Spleen (tissue), 11 donors: Measurements from ENCODE around the gene AGER. TPM values are rescaled to one million over a fixed set of nuclear protein-coding genes. Genes with fewer than 3 reads are reported as not detected.

Experiments used
- DNase-seq: peaks from one replicate; pipeline ENCODE4 v3.0.0-alpha.2; 2020
- H3K27ac ChIP-seq, 8 donors: fragments of 200-600 bp; sonication (generic) in 7 of 8; 1 replicate in 4 of 8; 2 replicates in 4 of 8; pipeline versions ENCODE4 v1.5.0 to v1.8.0; 2016 to 2021; ENCODE audit warnings: inconsistent platforms in 4 of 8, mild to moderate bottlenecking in 4 of 8, moderate library complexity in 1 of 8
- H3K27me3 ChIP-seq, 7 donors: fragments of 200-600 bp; sonication (generic) in 6 of 7; replicated peaks in 1 of 7; 1 replicate in 4 of 7; 2 replicates in 3 of 7; pipeline versions ENCODE4 v1.5.0 to v1.8.0; 2016 to 2021; ENCODE audit warnings: inconsistent platforms in 3 of 7, mild to moderate bottlenecking in 1 of 7
- H3K36me3 ChIP-seq, 6 donors: fragments of 200-600 bp; sonication (generic) in 5 of 6; 1 replicate in 4 of 6; 2 replicates in 2 of 6; pipeline versions ENCODE4 v1.5.0 to v1.8.0; 2016 to 2021; ENCODE audit warnings: inconsistent platforms in 2 of 6
- H3K4me1 ChIP-seq, 6 donors: fragments of 200-600 bp; sonication (generic) in 5 of 6; 1 replicate in 3 of 6; 2 replicates in 3 of 6; pipeline versions ENCODE4 v1.5.0 to v1.8.0; 2016 to 2021; ENCODE audit warnings: inconsistent platforms in 3 of 6
- H3K4me3 ChIP-seq, 8 donors: fragments of 200-600 bp; sonication (generic) in 7 of 8; 1 replicate in 4 of 8; 2 replicates in 4 of 8; pipeline versions ENCODE4 v1.5.0 to v1.8.0; 2016 to 2021; ENCODE audit warnings: inconsistent platforms in 4 of 8, mild to moderate bottlenecking in 4 of 8, moderate library complexity in 2 of 8
- H3K9me3 ChIP-seq, 8 donors: fragments of 200-600 bp; sonication (generic) in 7 of 8; 1 replicate in 4 of 8; 2 replicates in 4 of 8; pipeline versions ENCODE4 v1.5.0 to v1.8.0; 2016 to 2021; ENCODE audit warnings: inconsistent platforms in 4 of 8
- CTCF ChIP-seq, 11 experiments: fragments of 200-600 bp in 7 of 11; fragments of 450-650 bp in 4 of 11; sonication (generic) in 4 of 11; IDR thresholded peaks in 8 of 11; conservative IDR thresholded peaks in 3 of 11; 1 replicate in 7 of 11; 2 replicates in 4 of 11; pipeline versions ENCODE4 v1.4.0 to v1.8.0; 2016 to 2021; ENCODE audit warnings: antibody characterized with exemption in 11 of 11, inconsistent platforms in 4 of 11, mild to moderate bottlenecking in 1 of 11
- POLR2A ChIP-seq, 3 donors: fragments of 450-650 bp; IDR thresholded peaks; one replicate each; pipeline ENCODE4 v1.5.1; 2017; ENCODE audit warnings: antibody characterized with exemption in 3 of 3, mild to moderate bottlenecking in 1 of 3
- POLR2AphosphoS5 ChIP-seq, 3 donors: sonication (generic); formaldehyde crosslinking; IDR thresholded peaks; one replicate each; pipeline ENCODE4 v1.5.1; 2017; ENCODE audit warnings: antibody characterized with exemption in 3 of 3
- WGBS, 5 donors: extraction: QIAGEN DNeasy Blood & Tissue Kit in 3 of 5; methylation state at CpG; one replicate each; pipeline versions ENCODE4 v1.1.5 to v1.1.7; 2013 to 2018; 5-methylcytosine and 5-hydroxymethylcytosine counted together
- intact Hi-C: fragments of 100-400 bp; cut with DNase I; formaldehyde crosslinking; loops from one replicate; pipeline ENCODE4 v1.15.0; 2023; ENCODE audit warnings: low total_unique reads
- polyA plus RNA-seq, 3 donors: library from polyadenylated mRNA; stranded (reverse); fragments of 200-250 nt; gene quantifications; one replicate each; pipeline ENCODE4 v1.2.1, GENCODE V29; 2013
- total RNA-seq, 7 donors: library from RNA; depleted of rRNA in 3 of 7; stranded (reverse); fragments of >200 nt in 3 of 7; fragmentation: NEBNext Ultra II Directional in 4 of 7; extraction: Animal tissue kit (Norgen Biotek cat#: 25700) in 4 of 7; gene quantifications; one replicate each; pipeline versions ENCODE4 v1.1.0 to v1.2.1, GENCODE V29; 2016 to 2021
- donor health status: healthy with polysubstance abuse.
- donor health status: DM: no; HTN: no; CAD: no; lungs with moderate emphysema.
- donor health status: DM: no; HTN: no; CAD: no.
- donor health status: Bipolar disorder and iron deficiency.
- donor health status: healthy.
- donor health status: DM: no; HTN: no; CAD: no.
- donor health status: DM: yes; HTN: yes; CAD: no.

AGER gene
- total and polyA plus RNA-seq, 10 donors = 7.4 to 50.9 (median 23.2) TPM

GRCh38 chr6:32149092-32149755, 34.8 kb downstream of the AGER start:
- Histone ChIP-seq H3K4me3 (peak overlapping the region in 7 of 8 donors; percentile 4 to 62 (median 32)), H3K27ac (peak overlapping the region in 1 of 8 donors; percentile 23), H3K36me3 (no peaks in the 10 kb centered on the region), H3K4me1 (peaks cover 0 to 63% (median 34%) of the 10 kb centered on the region in 6 donors), H3K27me3 (peaks cover 0 to 78% (median 39%) of the 10 kb centered on the region in 7 donors), H3K9me3 (no peaks in the 10 kb centered on the region)
- WGBS, 5 donors = 34 to 50% (median 44%) methylated on average over 31 to 47 of the region's 47 CpGs
- TF ChIP-seq CTCF (IDR thresholded peaks at IDR 0.05 in 8 of 11, conservative IDR thresholded peaks at IDR 0.05 in 3 of 11) (no peak), POLR2A (IDR thresholded peaks at IDR 0.05) (no peak), POLR2AphosphoS5 (IDR thresholded peaks at IDR 0.05) (no peak)
- intact Hi-C loops = no loop called here
- no peak for DNase-seq

GRCh38 chr6:32148289-32149091, 35.6 kb downstream of the AGER start:
- peaks cover 0 to 55% (median 28%) of the 10 kb centered on the region in 6 donors for H3K4me1 ChIP-seq
- DNase-seq = peak; percentile 85
- peak overlapping the region in 7 of 8 donors; percentile 4 to 62 (median 32) for H3K4me3 ChIP-seq
- H3K27me3 ChIP-seq = peaks cover 0 to 71% (median 39%) of the 10 kb centered on the region in 7 donors
- 10 to 28% (median 16%) methylated on average over 39 of the region's 39 CpGs for WGBS, 5 donors
- H3K36me3 ChIP-seq = no peaks in the 10 kb centered on the region
- intact Hi-C loops = no loop called here
- peak overlapping the region in 1 of 8 donors; percentile 23 for H3K27ac ChIP-seq
- no peaks in the 10 kb centered on the region for H3K9me3 ChIP-seq
- TF ChIP-seq CTCF (IDR thresholded peaks at IDR 0.05 in 8 of 11, conservative IDR thresholded peaks at IDR 0.05 in 3 of 11) (peak in 4 of 11 experiments; percentile 17 to 50 (median 32)), POLR2A (IDR thresholded peaks at IDR 0.05) (no peak), POLR2AphosphoS5 (IDR thresholded peaks at IDR 0.05) (no peak)

DNA sequence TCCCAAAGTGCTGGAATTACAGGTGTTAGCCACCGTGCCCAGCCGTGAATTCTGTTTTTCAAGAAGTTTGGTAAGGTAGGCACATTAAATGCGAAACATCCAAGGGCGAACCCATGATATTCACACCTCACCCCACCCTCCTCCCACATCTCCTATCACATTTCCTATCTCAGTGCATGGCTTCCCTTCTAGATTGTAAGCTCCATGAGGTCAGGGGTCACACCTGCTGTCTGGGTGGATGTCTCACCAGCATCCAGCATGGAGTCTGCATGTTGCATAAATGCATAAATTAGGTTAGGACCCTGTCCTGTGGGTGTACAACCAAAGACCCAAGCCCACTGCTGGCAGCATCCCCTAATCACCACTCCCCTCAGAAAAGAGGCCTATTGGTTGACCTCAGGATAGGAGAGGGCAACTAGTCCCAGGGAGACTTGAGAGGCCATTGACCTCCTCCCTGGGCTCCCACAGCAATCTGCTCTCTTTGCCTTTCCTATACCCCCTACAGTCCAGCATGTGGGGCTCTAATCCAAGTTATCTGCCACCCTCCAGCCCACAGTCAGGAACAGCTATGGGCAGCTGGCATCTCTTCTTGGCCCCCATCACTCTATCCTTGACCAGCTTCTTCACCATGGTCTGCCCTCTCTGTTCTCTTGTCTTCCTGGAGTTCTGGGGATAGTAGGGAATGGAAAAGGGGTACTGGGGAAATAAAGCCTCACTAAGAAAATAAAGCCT, 36.5 kb downstream of the AGER start:
- peak; percentile 37 for DNase-seq
- WGBS, 5 donors = 81 to 94% (median 88%) methylated on average over 4 of the region's 4 CpGs
- H3K4me1 ChIP-seq = peaks cover 0 to 46% (median 21%) of the 10 kb centered on the region in 6 donors
- no peak overlapping the region for H3K27ac ChIP-seq
- H3K4me3 ChIP-seq = no peak overlapping the region
- intact Hi-C loops = no loop called here
- peaks cover 0 to 62% (median 39%) of the 10 kb centered on the region in 7 donors for H3K27me3 ChIP-seq
- no peaks in the 10 kb centered on the region for H3K36me3 ChIP-seq
- TF ChIP-seq POLR2AphosphoS5 (IDR thresholded peaks at IDR 0.05) (no peak), CTCF (IDR thresholded peaks at IDR 0.05 in 8 of 11, conservative IDR thresholded peaks at IDR 0.05 in 3 of 11) (peak in 1 of 11 experiments; percentile 11)
- H3K9me3 ChIP-seq = no peaks in the 10 kb centered on the region
